Measurements from ENCODE around the gene HMGB4. TPM values are rescaled to one million over a fixed set of nuclear protein-coding genes. Genes with fewer than 3 reads are reported as not detected.

HMGB4 gene
- total and polyA plus RNA-seq, 8 donors: not detected

GRCh38 chr1:33897092-33897725 lies 33.3 kb downstream of the HMGB4 start:
- ATAC-seq (no peak), DNase-seq (no peak)
- intact Hi-C loops (cut with DNase I): no loop called here
- no peak overlapping the region for H3K27ac ChIP-seq
- H3K4me1 ChIP-seq: no peaks in the 10 kb centered on the region
- no peaks in the 10 kb centered on the region for H3K9me3 ChIP-seq
- H3K4me3 ChIP-seq: no peak overlapping the region
- no peaks in the 10 kb centered on the region for H3K36me3 ChIP-seq
- no peaks in the 10 kb centered on the region for H3K27me3 ChIP-seq
- TF ChIP-seq CTCF (IDR thresholded peaks at IDR 0.05): no peak

DNA sequence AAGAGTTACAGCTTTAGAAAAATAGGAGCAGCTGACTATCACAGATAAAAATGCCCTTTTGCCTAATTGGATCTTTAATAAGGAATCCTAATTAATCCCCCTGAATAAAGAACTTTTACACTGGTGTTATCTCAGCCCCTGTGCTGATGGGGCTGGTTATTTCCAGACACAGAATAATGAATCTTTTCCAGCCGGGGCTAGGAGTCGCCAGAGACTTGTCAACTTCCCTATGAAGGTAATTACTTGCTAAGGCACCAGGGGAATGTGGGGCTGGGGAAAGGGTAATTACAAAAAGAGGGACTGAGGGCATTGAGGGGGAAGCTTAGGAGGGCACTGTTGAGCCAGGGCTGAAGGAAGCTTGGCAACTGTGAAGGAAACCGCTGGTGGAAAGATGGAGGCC lies 34.5 kb downstream of the HMGB4 start:
- no peak for TF ChIP-seq CTCF (IDR thresholded peaks at IDR 0.05)
- intact Hi-C loops (cut with DNase I): no loop called here
- ATAC-seq: no peak
- Histone ChIP-seq H3K36me3 (no peaks in the 10 kb centered on the region), H3K4me1 (no peaks in the 10 kb centered on the region), H3K27me3 (peaks cover 0 to 9% of the 10 kb centered on the region in 2 donors), H3K27ac (no peak overlapping the region), H3K4me3 (no peak overlapping the region), H3K9me3 (no peaks in the 10 kb centered on the region)
- no peak for DNase-seq

DNA sequence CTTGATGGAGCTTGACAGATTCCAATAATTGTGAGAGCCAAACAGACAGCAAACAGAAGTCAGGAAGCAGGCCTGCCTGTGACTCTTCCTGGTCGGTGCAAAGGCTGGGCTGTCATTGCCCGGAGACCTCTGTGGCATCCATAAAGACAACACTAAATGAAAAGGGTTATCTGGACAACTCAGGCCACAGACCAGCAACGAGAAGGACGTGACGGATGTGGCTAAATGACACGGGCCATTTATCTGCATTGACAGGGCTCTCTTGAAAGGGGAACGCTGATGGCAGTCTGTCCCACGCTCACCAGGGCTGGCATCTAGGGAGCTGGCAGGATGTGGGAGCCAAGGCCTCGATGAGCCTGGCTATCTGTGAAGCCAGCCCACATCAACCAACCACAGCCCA lies 35.0 kb downstream of the HMGB4 start:
- Histone ChIP-seq H3K4me3 (no peak overlapping the region), H3K4me1 (no peaks in the 10 kb centered on the region), H3K36me3 (no peaks in the 10 kb centered on the region), H3K27ac (no peak overlapping the region), H3K9me3 (no peaks in the 10 kb centered on the region), H3K27me3 (peaks cover 0 to 10% of the 10 kb centered on the region in 2 donors)
- ATAC-seq: no peak
- DNase-seq: no peak
- intact Hi-C loops (cut with DNase I): no loop called here
- TF ChIP-seq CTCF (IDR thresholded peaks at IDR 0.05): no peak

DNA sequence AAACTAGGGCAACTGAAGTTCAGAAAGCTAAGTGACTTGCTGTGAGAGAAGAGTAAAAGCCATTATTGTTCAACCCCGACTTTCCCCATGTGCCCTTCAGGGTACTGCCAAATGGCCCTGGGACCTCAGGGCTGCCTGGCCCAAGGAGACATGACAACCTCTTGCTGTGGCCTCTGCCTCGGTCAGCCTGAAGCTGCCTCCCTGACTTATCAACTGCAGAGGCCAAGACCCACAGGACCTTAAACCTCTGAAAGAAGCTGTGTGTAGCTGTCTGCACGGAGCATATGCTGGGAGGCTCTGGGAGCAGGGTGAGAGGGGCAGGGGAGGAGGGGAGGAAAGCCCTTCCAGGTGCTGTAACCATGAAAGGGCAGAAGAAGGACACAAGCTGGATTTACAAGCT lies 35.9 kb downstream of the HMGB4 start:
- peaks cover 0 to 10% of the 10 kb centered on the region in 2 donors for H3K27me3 ChIP-seq
- intact Hi-C loops (cut with DNase I): no loop called here

More for the DNA sequence above, 35.9 kb downstream of the HMGB4 start:
- H3K27ac ChIP-seq: no peak overlapping the region
- no peak for TF ChIP-seq CTCF (IDR thresholded peaks at IDR 0.05)
- DNase-seq: no peak
- H3K9me3 ChIP-seq: no peaks in the 10 kb centered on the region
- no peaks in the 10 kb centered on the region for H3K4me1 ChIP-seq
- no peak overlapping the region for H3K4me3 ChIP-seq
- no peak for ATAC-seq
- no peaks in the 10 kb centered on the region for H3K36me3 ChIP-seq
